Body of pancreas (tissue), 4 donors: ENCODE measurements around the gene NPHP4.

ENCODE experiments used
- POLR2A ChIP-seq, 3 donors: fragments of 450-650 bp; IDR thresholded peaks; one replicate each; pipeline ENCODE4 v1.6.1; 2016; ENCODE audit warnings: antibody characterized with exemption in 3 of 3, mild to moderate bottlenecking in 2 of 3
- TF ChIP-seq, protein P1 (sequence below), 7 experiments: fragments of 450-650 bp in 4 of 7; fragments of 200-600 bp in 3 of 7; sonication (generic) in 3 of 7; IDR thresholded peaks; one replicate each; pipeline ENCODE4 v1.5.1; 2016 to 2019; ENCODE audit warnings: antibody characterized with exemption in 7 of 7

DNA sequence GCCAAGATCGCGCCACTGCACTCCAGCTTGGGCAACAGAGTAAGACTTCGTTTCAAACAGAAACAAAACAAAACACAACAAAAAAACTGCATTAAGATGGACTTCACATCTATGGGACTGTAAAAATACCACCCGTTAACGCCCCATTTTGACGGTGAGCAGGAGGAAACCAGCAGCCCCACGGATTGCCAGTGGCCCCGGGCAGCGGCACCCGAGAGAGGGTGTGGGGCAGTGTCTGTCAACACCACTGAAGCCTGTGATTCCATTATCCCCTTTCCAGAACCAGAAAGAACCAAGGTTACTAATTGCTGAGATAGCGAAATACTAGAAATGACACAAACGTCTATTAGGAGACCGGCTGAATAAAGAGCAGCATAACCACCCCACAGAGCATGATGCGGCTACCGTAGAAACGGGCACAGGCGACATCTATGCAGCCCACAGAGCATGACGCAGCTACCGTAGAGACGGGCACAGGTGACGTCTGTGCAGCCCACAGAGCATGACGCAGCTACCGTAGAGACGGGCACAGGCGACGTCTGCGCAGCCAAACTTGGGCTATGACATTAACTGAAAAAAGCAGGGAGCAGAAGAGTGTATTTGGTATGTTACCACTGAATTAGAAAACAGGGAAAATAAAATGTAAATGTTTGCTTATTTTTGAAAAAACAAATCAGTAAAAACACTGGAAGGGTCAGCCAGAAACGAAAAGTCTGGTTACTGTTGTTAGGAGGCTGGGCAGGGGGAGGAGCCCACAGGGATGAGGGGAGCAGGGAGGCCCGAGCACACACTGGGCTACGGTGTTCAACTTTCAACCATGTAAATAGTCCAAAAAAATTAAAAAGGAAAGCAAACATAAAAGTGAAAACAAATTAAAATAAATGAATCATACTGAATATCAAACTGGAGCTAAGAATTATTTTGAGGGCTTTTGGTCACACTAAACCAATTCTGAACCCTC is 96.5 kb downstream of the NPHP4 start:
- TF ChIP-seq, protein P1, sequence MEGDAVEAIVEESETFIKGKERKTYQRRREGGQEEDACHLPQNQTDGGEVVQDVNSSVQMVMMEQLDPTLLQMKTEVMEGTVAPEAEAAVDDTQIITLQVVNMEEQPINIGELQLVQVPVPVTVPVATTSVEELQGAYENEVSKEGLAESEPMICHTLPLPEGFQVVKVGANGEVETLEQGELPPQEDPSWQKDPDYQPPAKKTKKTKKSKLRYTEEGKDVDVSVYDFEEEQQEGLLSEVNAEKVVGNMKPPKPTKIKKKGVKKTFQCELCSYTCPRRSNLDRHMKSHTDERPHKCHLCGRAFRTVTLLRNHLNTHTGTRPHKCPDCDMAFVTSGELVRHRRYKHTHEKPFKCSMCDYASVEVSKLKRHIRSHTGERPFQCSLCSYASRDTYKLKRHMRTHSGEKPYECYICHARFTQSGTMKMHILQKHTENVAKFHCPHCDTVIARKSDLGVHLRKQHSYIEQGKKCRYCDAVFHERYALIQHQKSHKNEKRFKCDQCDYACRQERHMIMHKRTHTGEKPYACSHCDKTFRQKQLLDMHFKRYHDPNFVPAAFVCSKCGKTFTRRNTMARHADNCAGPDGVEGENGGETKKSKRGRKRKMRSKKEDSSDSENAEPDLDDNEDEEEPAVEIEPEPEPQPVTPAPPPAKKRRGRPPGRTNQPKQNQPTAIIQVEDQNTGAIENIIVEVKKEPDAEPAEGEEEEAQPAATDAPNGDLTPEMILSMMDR (IDR thresholded peaks at IDR 0.05), result no peak
- no peak for TF ChIP-seq POLR2A (IDR thresholded peaks at IDR 0.05)
